ENCODE measurements around the gene TCERG1L. TPM values are rescaled to one million over a fixed set of nuclear protein-coding genes. Genes with fewer than 3 reads are reported as not detected.
"Not testable (repeated sequence)": the region's sequence is repeated elsewhere in the genome, so short reads cannot be mapped to it uniquely, and the experiment has no call there.

Gene TCERG1L
- total RNA-seq, 1 experiment from 2014 or later, result not detected

DNA sequence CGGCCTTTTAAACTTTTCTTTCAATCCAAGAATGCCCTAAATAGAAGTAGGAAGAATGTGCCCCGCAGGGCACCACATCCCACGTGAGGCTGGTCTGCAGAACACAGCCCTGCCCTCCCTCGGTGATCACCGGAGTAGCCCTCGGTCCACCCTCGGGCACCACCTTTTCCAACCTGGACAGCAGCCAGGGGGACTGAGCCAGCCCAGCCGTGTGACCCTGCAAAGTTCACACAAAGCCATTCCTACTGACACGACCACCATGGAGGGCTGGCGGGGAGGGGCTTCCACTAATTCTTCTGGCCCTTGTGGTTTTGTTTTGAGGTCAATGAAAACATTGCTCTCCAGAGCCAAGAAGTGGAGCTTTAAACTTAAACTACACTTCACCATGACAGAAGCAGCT is 132.2 kb downstream of the TCERG1L start:
- no peaks in the 10 kb centered on the region for H3K79me2 ChIP-seq (ENCODE audit: low read length)
- H4K20me1 ChIP-seq (ENCODE audit: insufficient read depth, low read depth, low read length), result no peaks in the 10 kb centered on the region
- no peak overlapping the region for H3K9ac ChIP-seq (ENCODE audit: low read length)
- no peak overlapping the region for H3K27ac ChIP-seq (ENCODE audit: low read length)
- no peak overlapping the region for H2AFZ ChIP-seq (ENCODE audit: low read length)
- H3K9me2 ChIP-seq (replicated peaks; ENCODE audit: insufficient read depth, low read length), result no peaks in the 10 kb centered on the region
- H3K27me3 ChIP-seq (ENCODE audit: low read length), result 0 out of 2 replicates have a peak, but pooled peaks cover 2% of the 10 kb centered on the region
- H3K36me3 ChIP-seq (ENCODE audit: insufficient read depth, low read length), result no peaks in the 10 kb centered on the region
- no peak overlapping the region for H3K4me3 ChIP-seq (ENCODE audit: low read length)
- no peak overlapping the region for H3K4me2 ChIP-seq (ENCODE audit: low read depth, low read length, poor library complexity, severe bottlenecking)
- DNase-seq, result no peak
- no peaks in the 10 kb centered on the region for H3K4me1 ChIP-seq (ENCODE audit: low read length)
- H3K9me3 ChIP-seq (ENCODE audit: low read length), result peaks cover 9% of the 10 kb centered on the region

DNA sequence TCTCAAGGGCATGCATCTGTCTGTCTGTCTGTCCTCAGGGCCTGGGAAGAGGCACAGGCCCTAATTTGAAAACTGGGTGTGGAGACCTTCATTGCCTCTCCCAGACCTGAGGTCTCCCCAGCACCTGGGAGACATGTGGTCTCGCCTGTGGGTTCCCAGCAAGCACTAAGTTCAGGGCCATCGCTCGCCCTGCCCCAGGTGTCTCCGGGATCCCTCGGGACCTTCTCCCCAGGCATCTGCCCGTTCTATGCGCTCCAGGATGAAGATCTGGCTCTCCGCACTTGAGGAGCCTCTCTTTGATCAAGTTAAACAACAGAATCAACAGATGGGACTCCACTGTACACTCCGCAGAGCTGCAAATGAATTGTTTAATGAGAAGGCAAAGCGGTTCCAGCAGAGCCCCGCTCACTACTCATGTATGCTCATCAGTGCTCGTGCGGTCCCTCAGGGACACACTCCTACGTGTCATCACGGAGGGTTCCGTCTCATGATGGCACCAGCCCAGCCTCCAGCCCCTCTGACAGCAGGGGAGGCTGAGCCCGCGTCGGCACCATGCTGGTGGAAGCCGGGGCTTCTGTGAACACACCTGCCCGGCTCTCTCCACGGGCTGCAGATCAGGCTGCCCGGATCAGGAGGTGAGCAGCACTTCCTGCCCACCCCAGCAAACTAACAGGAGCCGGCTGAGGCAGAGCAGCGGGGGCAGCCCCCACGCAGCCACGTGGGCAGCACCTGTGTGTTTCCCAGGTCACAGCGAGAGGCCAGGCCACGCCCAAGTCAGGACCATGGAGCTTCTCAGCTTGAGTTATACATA is 132.8 kb downstream of the TCERG1L start:
- Histone ChIP-seq H3K9me2 (replicated peaks; ENCODE audit: insufficient read depth, low read length) (no peaks in the 10 kb centered on the region), H3K4me1 (ENCODE audit: low read length) (no peaks in the 10 kb centered on the region), H3K27me3 (ENCODE audit: low read length) (0 out of 2 replicates have a peak, but pooled peaks cover 2% of the 10 kb centered on the region), H3K36me3 (ENCODE audit: insufficient read depth, low read length) (no peaks in the 10 kb centered on the region), H3K79me2 (ENCODE audit: low read length) (no peaks in the 10 kb centered on the region), H3K27ac (ENCODE audit: low read length) (no peak overlapping the region), H4K20me1 (ENCODE audit: insufficient read depth, low read depth, low read length) (no peaks in the 10 kb centered on the region), H3K9me3 (ENCODE audit: low read length) (peaks cover 9% of the 10 kb centered on the region), H2AFZ (ENCODE audit: low read length) (no peak overlapping the region), H3K9ac (ENCODE audit: low read length) (no peak overlapping the region), H3K4me3 (ENCODE audit: low read length) (no peak overlapping the region), H3K4me2 (ENCODE audit: low read depth, low read length, poor library complexity, severe bottlenecking) (no peak overlapping the region)
- DNase-seq, result no peak

DNA sequence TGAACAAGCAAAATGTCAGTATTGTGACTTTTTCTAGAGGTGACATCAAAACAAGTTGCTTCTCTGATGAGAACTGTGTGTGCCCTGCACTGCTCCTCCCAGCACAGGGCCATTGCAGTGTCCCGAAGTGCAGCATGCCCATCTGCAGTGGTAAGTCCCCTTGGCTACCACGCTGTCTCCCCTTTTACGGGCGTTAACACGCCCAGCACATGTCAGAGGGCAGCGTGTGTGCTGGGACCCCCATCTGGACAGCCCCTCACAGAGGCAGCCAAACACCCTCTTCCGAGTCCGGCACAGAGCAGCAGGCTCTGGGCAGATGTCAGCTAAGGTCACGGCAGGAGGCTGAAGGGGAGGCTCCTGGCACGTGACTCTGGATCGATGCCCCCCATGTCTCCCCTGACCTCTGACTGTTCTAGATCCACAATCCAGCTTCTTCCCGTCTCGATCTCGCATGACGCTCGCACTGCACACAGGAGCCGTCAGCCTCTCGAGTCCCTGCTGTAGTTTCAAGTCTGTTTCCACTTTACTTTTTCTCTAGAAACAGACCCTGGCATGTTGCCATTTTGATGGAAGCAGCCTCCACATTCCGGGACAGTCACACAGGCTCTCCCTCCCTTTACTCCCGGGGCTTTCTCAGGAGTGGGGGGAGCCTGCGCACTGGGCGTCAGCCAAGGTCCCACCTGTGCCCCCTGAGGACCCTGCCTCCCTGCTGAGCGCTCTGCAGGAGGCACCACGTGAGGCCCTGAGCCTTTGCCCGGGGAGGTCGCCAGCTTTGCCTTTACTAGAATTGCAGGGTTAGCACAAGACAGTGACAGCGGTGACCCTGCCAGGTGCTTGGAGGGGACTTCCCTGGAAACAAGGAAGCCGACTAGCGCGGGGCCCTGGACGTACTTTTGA is 133.8 kb downstream of the TCERG1L start:
- Histone ChIP-seq H3K36me3 (ENCODE audit: insufficient read depth, low read length) (no peaks in the 10 kb centered on the region), H3K9me2 (replicated peaks; ENCODE audit: insufficient read depth, low read length) (no peaks in the 10 kb centered on the region), H4K20me1 (ENCODE audit: insufficient read depth, low read depth, low read length) (no peaks in the 10 kb centered on the region), H3K27me3 (ENCODE audit: low read length) (0 out of 2 replicates have a peak, but pooled peaks cover 2% of the 10 kb centered on the region), H3K27ac (ENCODE audit: low read length) (no peak overlapping the region), H3K9ac (ENCODE audit: low read length) (no peak overlapping the region), H3K4me1 (ENCODE audit: low read length) (no peaks in the 10 kb centered on the region), H3K9me3 (ENCODE audit: low read length) (peaks cover 9% of the 10 kb centered on the region), H2AFZ (ENCODE audit: low read length) (no peak overlapping the region), H3K4me2 (ENCODE audit: low read depth, low read length, poor library complexity, severe bottlenecking) (no peak overlapping the region), H3K79me2 (ENCODE audit: low read length) (no peaks in the 10 kb centered on the region), H3K4me3 (ENCODE audit: low read length) (no peak overlapping the region)
- DNase-seq, result no peak

DNA sequence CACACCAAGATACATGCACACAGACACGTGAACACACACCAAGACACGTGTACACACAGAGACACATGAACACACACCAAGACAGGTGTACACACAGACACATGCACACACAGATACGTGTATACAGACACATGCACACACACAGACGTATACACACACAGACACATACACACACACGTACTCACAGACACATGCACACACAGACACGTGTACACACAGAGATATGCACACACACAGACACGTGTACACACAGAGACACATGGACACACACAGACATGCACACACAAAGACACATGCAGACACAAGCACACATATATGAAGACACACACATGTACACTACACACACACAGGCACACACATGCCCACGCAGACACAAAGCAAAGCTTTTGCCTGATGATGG is 134.6 kb downstream of the TCERG1L start:
- H3K9me3 ChIP-seq (ENCODE audit: low read length), result peaks cover 9% of the 10 kb centered on the region
- no peaks in the 10 kb centered on the region for H3K4me1 ChIP-seq (ENCODE audit: low read length)
- no peaks in the 10 kb centered on the region for H3K79me2 ChIP-seq (ENCODE audit: low read length)
- no peak overlapping the region for H3K4me2 ChIP-seq (ENCODE audit: low read depth, low read length, poor library complexity, severe bottlenecking)
- no peak overlapping the region for H3K4me3 ChIP-seq (ENCODE audit: low read length)
- no peaks in the 10 kb centered on the region for H4K20me1 ChIP-seq (ENCODE audit: insufficient read depth, low read depth, low read length)
- H3K9ac ChIP-seq (ENCODE audit: low read length), result no peak overlapping the region
- no peaks in the 10 kb centered on the region for H3K9me2 ChIP-seq (replicated peaks; ENCODE audit: insufficient read depth, low read length)
- DNase-seq, result no peak
- 0 out of 2 replicates have a peak, but pooled peaks cover 1% of the 10 kb centered on the region for H3K27me3 ChIP-seq (ENCODE audit: low read length)
- H3K27ac ChIP-seq (ENCODE audit: low read length), result no peak overlapping the region
- H3K36me3 ChIP-seq (ENCODE audit: insufficient read depth, low read length), result no peaks in the 10 kb centered on the region
- no peak overlapping the region for H2AFZ ChIP-seq (ENCODE audit: low read length)

DNA sequence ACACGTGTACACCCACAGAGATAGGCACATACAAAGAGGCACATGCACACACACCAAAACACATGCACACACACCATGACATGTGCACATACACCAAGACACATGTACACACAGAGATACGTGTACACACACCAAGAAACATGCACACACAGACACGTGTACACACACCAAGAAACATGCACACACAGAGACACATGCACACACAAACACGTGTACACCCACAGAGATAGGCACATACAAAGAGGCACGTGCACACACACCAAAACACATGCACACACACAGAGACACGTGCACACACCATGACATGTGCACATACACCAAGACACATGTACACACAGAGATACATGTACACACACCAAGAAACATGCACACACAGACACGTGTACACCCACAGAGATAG is 135.2 kb downstream of the TCERG1L start:
- H3K4me2 ChIP-seq (ENCODE audit: low read depth, low read length, poor library complexity, severe bottlenecking); H3K27me3 ChIP-seq (ENCODE audit: low read length); H3K79me2 ChIP-seq (ENCODE audit: low read length); H3K4me1 ChIP-seq (ENCODE audit: low read length); H3K27ac ChIP-seq (ENCODE audit: low read length); DNase-seq; H2AFZ ChIP-seq (ENCODE audit: low read length); H3K36me3 ChIP-seq (ENCODE audit: insufficient read depth, low read length); H3K4me3 ChIP-seq (ENCODE audit: low read length); H3K9ac ChIP-seq (ENCODE audit: low read length); H3K9me3 ChIP-seq (ENCODE audit: low read length); H4K20me1 ChIP-seq (ENCODE audit: insufficient read depth, low read depth, low read length); H3K9me2 ChIP-seq (replicated peaks; ENCODE audit: insufficient read depth, low read length): not testable (repeated sequence)

DNA sequence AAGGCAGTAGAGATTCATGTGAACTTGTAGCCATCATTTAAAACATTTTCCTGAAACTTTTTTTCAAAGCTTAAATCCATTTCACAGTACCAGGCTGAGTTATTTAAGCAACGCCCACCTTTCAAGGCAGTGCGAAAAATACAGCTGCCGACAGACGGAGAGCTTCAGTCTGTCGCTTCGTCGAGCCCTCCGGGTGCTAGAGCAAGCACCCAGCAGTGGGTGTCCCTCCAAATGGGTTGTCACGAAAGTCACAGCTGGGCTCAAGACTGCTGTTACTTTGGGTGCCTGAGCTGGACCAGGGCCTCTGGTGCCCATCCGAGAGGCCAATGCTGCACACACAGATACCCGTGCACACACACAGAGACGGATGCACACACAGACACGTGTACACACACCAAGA is 135.6 kb downstream of the TCERG1L start:
- Histone ChIP-seq H3K4me3 (ENCODE audit: low read length) (no peak overlapping the region), H3K9me2 (replicated peaks; ENCODE audit: insufficient read depth, low read length) (no peaks in the 10 kb centered on the region), H2AFZ (ENCODE audit: low read length) (no peak overlapping the region), H3K27me3 (ENCODE audit: low read length) (no peaks in the 10 kb centered on the region), H3K36me3 (ENCODE audit: insufficient read depth, low read length) (no peaks in the 10 kb centered on the region), H3K9ac (ENCODE audit: low read length) (no peak overlapping the region), H3K79me2 (ENCODE audit: low read length) (no peaks in the 10 kb centered on the region), H3K4me1 (ENCODE audit: low read length) (no peaks in the 10 kb centered on the region), H3K27ac (ENCODE audit: low read length) (no peak overlapping the region), H3K9me3 (ENCODE audit: low read length) (peaks cover 9% of the 10 kb centered on the region), H3K4me2 (ENCODE audit: low read depth, low read length, poor library complexity, severe bottlenecking) (no peak overlapping the region), H4K20me1 (ENCODE audit: insufficient read depth, low read depth, low read length) (no peaks in the 10 kb centered on the region)
- DNase-seq, result no peak

DNA sequence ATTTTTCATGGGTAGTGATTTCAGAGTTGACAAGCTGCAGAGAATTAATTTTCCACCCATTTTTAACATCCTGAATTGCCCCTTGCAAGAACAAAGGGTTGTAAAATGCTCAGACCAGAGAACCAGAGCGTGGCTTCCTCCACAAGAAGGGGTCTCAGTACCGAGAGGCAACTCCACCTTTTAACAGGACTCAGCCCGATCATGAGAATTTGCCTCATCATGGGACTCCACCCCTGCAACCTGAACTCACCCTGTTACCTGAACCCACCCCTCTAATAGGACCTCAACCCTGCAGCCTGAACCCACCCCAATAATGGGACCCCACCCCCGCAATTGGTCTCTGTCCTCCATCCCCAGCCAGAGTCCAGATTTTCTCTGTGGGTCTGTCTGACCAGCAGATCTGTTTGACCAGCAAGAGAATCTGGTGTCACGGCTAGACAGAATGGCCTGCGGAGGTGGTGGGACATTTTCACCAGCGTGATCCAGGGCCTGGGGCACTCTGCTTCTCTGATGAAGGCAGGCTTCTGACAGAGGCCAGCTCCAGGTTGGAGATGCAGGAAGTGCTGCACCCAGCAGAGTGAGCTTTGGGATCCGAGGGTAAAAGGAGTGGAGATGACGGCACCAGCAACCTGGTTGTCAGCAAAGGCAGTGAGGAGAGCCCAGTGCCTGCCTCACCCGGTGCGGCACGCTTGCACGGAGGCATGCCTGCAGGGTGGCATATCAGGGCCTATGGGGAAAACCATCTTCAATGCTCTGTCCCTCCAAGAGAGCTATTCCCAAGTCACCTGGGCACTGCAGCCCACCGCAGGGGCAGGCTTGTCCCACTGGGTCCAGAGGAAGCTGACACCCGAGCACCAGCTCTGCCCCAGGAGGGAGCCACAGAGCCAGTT is 136.6 kb downstream of the TCERG1L start:
- H4K20me1 ChIP-seq (ENCODE audit: insufficient read depth, low read depth, low read length), result no peaks in the 10 kb centered on the region
- H3K79me2 ChIP-seq (ENCODE audit: low read length), result no peaks in the 10 kb centered on the region
- H3K4me1 ChIP-seq (ENCODE audit: low read length), result no peaks in the 10 kb centered on the region
- no peaks in the 10 kb centered on the region for H3K27me3 ChIP-seq (ENCODE audit: low read length)
- no peaks in the 10 kb centered on the region for H3K36me3 ChIP-seq (ENCODE audit: insufficient read depth, low read length)
- no peak for DNase-seq
- H3K4me3 ChIP-seq (ENCODE audit: low read length), result no peak overlapping the region
- no peaks in the 10 kb centered on the region for H3K9me2 ChIP-seq (replicated peaks; ENCODE audit: insufficient read depth, low read length)
- H3K9ac ChIP-seq (ENCODE audit: low read length), result no peak overlapping the region
- peaks cover 9% of the 10 kb centered on the region for H3K9me3 ChIP-seq (ENCODE audit: low read length)
- no peak overlapping the region for H2AFZ ChIP-seq (ENCODE audit: low read length)
- H3K4me2 ChIP-seq (ENCODE audit: low read depth, low read length, poor library complexity, severe bottlenecking), result no peak overlapping the region
- no peak overlapping the region for H3K27ac ChIP-seq (ENCODE audit: low read length)

Measured in Karpas-422 (cell line).